ENCODE results near the gene PNLIP.

The PNLIP gene

GRCh38 chr10:116606061-116606483 is 60.3 kb downstream of the PNLIP start:
- Histone ChIP-seq H3K27ac (no peak overlapping the region), H3K4me3 (ENCODE audit: low read depth, low read length) (no peak overlapping the region), H3K9ac (no peak overlapping the region), H3K4me2 (ENCODE audit: low read length) (no peak overlapping the region), H3K9me3 (ENCODE audit: control insufficient read depth, low read length) (no peaks in the 10 kb centered on the region), H3K27me3 (ENCODE audit: control insufficient read depth, insufficient read depth, low read length) (no peaks in the 10 kb centered on the region), H3K79me2 (no peaks in the 10 kb centered on the region), H3K36me3 (ENCODE audit: control insufficient read depth, insufficient read depth, low read length) (no peaks in the 10 kb centered on the region), H3K4me1 (no peaks in the 10 kb centered on the region), H2AFZ (no peak overlapping the region)
- no peak for TF ChIP-seq CTCF (IDR thresholded peaks at IDR 0.05)

GRCh38 chr10:116607336-116607735 is 61.6 kb downstream of the PNLIP start:
- TF ChIP-seq CTCF (IDR thresholded peaks at IDR 0.05): no peak
- H3K9me3 ChIP-seq (ENCODE audit: control insufficient read depth, low read length): no peaks in the 10 kb centered on the region
- H3K79me2 ChIP-seq: no peaks in the 10 kb centered on the region
- no peak overlapping the region for H3K27ac ChIP-seq
- H3K4me1 ChIP-seq: no peaks in the 10 kb centered on the region
- no peak overlapping the region for H3K4me3 ChIP-seq (ENCODE audit: low read depth, low read length)
- H3K4me2 ChIP-seq (ENCODE audit: low read length): no peak overlapping the region
- H3K9ac ChIP-seq: no peak overlapping the region
- H3K27me3 ChIP-seq (ENCODE audit: control insufficient read depth, insufficient read depth, low read length): no peaks in the 10 kb centered on the region
- H2AFZ ChIP-seq: no peak overlapping the region
- H3K36me3 ChIP-seq (ENCODE audit: control insufficient read depth, insufficient read depth, low read length): no peaks in the 10 kb centered on the region

GRCh38 chr10:116608686-116609594 is 63.2 kb downstream of the PNLIP start:
- no peak for TF ChIP-seq CTCF (IDR thresholded peaks at IDR 0.05)
- Histone ChIP-seq H3K4me1 (no peaks in the 10 kb centered on the region), H3K79me2 (no peaks in the 10 kb centered on the region), H3K4me3 (ENCODE audit: low read depth, low read length) (peak overlapping the region; percentile 35), H3K4me2 (ENCODE audit: low read length) (peak overlapping the region; percentile 59), H3K36me3 (ENCODE audit: control insufficient read depth, insufficient read depth, low read length) (no peaks in the 10 kb centered on the region), H3K27ac (no peak overlapping the region), H3K27me3 (ENCODE audit: control insufficient read depth, insufficient read depth, low read length) (no peaks in the 10 kb centered on the region), H2AFZ (peak overlapping the region; percentile 87), H3K9ac (no peak overlapping the region), H3K9me3 (ENCODE audit: control insufficient read depth, low read length) (no peaks in the 10 kb centered on the region)

GRCh38 chr10:116610443-116611152 is 64.9 kb downstream of the PNLIP start:
- no peak for TF ChIP-seq CTCF (IDR thresholded peaks at IDR 0.05)
- Histone ChIP-seq H3K9ac (no peak overlapping the region), H3K4me3 (ENCODE audit: low read depth, low read length) (no peak overlapping the region), H3K9me3 (ENCODE audit: control insufficient read depth, low read length) (no peaks in the 10 kb centered on the region), H3K27me3 (ENCODE audit: control insufficient read depth, insufficient read depth, low read length) (no peaks in the 10 kb centered on the region), H2AFZ (no peak overlapping the region), H3K27ac (no peak overlapping the region), H3K4me2 (ENCODE audit: low read length) (no peak overlapping the region), H3K4me1 (no peaks in the 10 kb centered on the region), H3K36me3 (ENCODE audit: control insufficient read depth, insufficient read depth, low read length) (no peaks in the 10 kb centered on the region), H3K79me2 (no peaks in the 10 kb centered on the region)
